ENCODE results near the gene VAMP4.
"Not testable (repeated sequence)": the region's sequence is repeated elsewhere in the genome, so short reads cannot be mapped to it uniquely, and the experiment has no call there.

Gene VAMP4

DNA sequence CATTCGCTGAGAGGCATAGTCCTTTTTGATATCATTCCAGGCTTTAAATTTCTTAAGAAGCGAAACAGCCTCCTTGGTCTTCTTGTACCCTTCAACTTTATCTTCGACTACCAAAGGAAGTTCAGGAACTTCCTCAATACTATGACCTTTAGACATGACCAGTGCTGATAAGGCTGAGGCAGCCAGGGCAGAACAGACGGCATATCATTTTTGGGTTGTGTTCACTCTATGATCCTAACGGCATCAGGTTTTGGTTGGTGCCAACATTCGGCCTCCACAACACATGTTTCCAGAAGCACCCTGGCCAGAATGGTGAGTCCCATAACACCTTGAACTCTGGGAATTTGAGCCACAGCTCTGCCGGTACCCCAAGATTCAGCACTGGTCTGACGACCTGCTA is 58.0 kb downstream of the VAMP4 start:
- no peak for DNase-seq

DNA sequence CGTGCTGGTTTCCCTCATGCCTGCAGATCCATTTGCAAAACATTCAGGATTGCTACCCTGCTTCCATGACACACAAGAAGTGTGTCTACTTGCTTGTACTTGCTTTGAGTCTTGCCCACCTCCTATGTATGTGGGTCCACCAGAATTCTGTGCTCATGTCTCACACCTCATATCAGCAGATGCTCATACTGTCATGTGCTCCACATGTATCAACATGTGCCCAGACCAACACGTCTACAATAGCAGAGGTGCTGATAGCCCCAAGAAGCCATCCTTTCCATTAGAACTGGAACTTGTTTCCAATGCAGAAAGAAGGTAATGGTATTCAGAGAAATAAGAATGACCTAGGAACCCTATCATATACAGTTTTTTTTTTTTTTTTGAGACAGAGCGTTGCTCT is 61.5 kb downstream of the VAMP4 start:
- no peak for DNase-seq

DNA sequence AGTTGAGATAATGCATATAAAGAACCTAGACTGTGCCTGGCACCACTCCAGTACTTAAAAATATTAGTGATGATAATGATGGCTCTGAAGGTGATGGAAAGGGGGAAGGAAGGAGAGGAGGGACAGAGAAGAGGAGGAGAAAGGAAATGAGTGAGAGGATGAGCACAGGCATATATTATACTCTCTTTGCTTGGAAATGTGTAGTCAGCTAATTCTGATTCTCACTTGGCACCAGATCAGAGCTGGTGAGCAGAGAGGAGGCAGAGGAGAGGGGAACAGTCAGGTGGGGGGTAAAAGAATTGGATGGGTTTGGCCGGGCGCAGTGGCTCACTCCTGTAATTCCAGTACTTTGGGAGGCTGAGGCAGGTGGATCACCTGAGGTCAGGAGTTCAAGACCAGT is 65.0 kb downstream of the VAMP4 start:
- no peak for DNase-seq

DNA sequence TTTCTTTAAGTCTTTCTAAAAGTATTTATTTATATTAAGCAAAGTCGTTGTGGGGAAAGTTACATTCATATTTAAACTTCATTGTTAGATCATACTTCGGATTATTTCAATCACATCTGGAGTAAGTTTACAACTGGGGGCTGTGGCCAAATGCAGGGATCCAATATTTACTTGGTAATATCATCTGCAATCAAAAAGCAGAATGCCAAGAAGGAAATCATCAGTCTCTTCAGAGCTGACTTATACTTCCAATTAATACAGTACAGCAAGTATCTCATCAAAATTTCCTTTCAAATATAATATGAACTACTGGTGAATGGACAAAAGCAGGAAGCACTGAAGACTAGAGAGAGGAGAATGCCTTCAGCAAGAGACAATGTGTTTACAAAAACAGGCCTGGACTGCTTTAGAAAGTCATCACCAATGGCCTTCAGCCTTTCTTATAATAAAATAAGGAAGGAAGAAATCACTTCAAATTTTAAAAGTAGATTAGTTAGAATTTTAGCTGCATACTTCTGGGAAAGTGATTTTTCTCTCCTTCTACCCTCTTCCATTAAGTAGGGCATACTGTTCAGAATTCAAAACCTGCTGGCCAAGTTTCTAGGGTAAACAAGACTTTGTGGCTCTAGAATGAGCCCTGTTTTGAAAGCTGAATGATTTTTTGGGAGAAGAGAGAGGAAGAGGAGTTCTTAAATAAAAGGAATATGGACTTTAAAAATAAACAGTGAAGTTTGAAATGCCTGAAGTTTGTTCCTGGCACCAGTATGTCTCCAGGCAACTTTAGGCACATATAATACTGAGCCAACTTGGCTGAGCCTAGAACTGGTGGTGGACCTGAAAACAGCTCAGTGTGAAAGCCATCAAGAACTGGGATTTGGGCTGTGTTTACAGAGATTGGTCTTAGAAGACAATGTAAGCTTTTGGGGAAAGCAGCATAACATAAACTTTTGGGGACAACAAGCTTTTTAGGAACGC is 67.1 kb downstream of the VAMP4 start:
- no peak for DNase-seq

DNA sequence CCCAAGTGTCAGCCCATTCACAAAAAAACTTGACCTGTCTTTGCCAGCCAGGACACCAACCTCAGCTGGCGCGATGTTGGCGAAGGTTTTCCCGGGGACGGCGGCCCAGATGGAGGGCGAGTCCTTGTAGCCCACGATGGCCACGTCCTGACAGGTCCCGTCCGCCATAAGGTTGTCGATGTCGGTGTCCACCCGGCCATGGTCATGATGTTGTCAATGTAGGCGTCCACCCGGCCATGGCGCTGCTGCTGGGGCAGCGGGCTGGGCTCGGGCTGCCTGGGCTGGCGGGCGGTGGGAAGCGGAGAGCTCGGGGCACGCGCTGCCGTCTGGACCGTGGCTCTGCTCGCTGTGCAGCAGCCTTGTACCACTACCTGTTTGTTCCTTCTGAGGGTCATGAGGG is 71.1 kb downstream of the VAMP4 start:
- no peak for DNase-seq

DNA sequence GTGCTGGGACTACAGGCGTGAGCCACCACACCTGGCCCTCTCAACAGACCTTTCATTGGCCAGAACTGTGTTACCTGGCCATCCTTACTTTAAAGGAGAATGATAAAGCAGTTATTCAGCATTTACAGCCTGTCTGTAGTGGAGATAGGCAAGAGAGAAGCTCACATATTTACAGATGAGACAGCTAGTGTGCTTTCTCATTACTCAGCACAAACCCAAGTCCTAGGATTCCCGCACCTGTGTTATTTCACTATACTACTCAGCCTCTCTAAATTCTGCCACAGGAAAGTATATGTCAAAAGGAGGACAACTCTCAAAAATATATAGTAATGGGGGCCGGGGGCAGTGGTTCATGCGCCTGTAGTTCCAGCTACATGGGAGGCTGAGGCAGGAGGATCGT is 73.5 kb downstream of the VAMP4 start:
- no peak for DNase-seq

DNA sequence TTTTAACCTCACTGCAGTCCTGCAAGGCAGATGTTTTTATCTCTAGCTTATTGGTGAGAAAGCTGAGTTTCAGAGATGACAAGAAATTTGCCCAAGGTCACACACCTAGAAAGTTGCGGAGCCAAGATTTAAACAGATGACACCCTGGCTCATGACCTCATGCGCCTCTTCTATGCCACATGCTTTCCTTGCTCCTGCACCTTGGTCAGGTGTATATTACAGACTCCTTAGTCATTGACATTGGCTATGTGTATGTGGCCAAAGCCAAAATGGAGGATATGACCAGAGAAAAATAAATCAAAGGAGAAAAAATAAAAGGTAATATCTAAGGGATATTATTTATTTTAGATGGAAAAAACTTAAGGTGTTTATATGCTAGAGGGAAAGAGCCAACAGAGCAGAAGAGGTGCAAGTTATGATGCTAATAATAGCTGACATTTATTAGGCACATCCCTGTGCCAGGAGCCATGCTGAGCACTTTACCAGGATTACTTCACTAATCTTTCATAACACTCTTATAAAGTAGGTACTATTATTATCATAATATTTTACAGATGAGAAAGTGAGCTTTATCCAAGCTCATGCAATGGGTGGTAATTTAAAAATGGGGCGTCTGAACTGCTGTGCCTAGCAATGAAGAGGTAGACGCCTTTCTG is 75.6 kb downstream of the VAMP4 start:
- no peak for DNase-seq

DNA sequence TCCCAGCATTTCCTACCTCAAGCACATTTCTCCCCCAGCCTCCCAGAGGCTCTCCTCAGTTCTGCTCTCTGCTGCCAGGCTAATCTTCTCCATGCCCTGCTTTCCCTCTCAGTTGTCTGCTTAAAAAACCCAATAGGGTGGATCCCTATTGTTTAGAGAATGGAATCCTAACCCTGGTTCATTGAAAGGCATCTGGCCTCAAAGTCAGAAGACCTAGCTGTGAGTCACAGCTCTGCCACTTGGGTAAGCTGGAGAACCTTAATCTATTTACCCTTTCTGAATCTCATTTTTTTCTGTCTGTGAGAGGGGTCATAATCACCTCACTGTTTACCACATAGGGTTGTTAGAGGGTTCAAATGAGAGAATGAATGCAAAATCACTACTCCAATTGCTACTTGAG is 76.9 kb downstream of the VAMP4 start:
- no peak for DNase-seq

DNA sequence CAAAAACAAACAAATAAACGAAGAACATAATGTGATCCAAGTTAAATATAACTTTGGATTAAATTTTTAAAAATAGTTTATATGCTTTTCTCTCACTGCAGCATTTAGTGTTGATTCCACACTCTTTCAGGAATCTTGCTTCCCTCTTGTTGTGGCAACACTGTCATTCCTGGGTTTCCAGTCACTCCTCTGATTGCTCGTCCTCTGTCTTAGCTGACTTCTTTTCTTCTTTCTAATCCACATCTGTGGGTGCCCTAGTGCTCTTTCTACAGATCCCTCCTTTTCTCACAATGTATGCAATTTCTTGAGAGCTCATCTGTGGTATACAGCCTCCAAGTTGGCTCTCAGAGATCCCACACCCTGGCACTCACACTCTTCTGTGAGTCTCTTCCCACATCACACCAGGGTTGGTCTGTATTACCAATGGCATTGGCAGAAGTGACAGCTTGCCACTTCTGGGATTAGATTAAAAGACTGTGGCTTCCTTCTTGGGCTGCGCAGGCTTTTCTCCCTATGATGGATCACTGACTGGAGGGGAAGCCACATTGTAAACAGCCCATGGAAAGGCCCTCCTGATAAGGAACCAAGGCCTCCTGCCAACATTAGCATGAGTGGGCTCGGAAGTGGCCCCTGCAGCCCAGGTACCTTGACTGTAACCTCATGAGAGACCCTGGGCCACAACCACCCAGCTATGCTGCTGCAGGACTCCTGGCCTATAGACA is 77.8 kb downstream of the VAMP4 start:
- no peak for DNase-seq

DNA sequence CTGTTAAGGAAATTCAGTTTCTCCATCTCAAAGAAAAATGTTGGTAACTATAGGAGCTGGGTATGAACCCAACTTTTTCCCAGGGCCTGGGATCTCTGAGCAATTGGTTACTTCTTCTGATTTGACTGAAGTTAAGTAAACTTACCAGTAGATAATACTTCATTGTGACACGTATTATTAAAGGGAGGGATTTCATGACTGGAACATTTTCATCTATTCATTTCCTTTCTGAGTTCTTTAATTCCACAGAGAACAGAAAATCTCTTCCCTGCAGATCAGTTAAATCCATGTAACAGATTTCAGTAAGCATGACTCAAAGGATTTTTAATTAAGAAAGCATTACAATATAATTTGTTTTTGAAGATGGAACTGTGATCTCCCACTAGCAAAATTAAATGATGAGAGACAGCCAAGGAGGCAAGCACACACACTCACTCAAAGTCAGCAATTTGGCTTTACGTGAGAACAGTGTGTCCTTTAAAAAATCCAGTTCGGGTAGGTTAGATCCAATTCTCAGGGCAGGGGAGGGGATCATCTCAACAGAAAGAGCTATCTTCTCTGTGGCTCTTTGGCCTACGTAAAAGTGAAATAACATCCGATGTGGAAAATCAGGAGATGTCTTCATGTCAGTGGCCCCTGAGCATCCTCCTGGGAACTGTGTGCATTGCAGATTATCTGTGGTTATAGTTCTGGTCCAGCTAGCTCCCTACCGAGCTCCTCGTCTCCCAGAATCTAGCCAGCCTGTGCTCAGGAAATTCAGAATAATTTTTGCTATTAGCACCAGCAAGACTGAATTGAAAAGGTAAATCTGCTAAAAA is 78.6 kb downstream of the VAMP4 start:
- no peak for DNase-seq

DNA sequence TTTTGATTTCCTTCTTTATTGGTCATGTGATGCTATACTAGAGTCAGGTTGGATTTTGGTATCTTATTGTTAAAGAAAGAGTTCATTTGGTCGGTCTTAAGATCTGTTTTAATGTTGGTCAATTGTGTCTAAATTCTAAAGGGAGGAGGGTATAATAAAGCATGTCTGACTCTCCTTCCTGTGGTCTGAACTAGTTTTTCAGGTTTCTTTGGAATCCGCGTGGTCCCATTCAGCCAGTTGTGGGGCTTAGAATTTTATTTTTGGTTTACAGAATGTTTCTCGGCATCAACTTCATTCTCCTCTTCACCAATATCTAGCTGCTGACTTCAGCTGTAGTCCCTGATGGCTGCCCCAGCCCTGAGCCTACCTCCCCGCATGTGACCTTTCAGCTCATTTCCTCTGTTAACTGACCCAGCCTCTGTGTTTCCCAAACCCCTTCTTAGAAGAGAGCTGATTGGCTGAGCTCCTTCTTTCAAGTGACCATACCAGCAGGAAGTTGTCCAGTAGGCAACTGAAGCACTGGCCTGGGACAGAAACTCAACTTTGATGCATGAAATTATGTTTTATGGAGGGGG is 80.7 kb downstream of the VAMP4 start:
- no peak for DNase-seq

DNA sequence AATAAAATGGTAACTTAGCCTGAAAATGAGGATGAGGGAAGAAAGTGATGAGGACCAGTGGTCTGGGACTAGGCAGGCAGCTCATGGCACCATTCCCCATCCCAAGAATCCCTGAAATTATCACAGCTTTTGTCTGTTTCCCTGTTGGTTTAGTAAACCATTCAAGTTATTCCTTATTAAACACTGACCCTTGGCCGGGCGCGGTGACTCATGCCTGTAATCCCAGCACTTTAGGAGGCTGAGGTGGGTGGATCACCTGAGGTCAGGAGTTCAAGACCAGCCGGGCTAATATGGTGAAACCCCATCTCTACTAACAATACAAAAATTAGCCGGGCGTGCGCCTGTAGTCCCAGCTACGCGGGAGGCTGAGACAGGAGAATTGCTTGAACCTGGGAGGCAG is 85.7 kb downstream of the VAMP4 start:
- not testable (repeated sequence) for DNase-seq

DNA sequence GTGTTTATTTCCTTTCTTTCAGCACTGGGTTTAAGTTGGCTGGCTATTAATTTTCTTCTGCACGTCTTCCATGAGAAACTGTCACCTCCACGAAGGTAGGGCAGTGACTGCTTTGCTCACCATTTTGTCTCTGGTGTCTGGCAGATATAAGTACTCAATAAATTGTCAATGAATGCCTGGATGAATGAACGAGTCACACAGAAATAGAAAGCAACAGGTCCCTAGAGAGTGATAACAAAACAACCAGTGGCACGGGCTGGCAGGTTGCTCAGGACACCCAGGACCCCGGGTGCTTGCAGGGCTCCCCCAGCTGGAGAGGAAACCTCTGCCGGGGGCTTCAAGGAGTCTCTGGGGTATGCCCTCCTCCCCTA is 86.1 kb downstream of the VAMP4 start:
- no peak for DNase-seq

DNA sequence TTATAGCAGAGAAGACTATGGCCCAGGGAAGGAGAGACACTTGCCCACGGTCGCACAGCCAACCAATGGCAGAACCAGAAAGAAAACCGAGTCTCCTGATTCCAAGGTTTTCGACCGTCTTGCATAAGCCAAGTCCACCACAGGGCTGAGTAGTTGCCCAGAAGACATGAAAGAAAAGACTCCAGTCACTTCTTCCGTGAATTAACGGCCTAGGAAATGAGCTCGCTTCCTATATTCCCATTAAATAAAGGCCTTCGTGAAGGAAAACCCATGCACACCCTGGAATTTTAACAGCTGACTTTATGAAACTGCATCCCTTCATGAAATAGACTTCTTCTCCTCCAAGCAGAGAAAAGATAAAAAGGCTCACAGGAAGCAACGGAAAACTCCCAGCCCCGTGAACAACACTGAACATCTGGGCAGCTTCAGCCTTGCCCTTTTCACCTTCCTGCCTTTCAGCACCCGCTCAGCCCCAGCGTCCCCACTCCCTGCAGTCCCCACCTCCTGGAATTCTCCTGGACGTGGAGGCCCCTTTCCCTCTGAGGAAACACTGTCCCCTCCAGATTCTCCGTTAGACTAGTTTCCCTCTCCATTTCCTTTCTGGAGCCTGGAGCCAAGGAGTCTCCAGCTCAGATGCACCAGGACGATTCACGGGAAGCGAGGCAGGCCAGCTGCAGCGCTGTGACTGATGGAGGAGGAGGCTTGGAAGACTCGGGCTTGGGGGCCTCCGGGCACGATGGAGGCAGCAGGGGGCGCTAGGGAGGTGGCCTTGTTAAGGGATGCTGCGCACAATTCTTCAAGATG is 86.7 kb downstream of the VAMP4 start:
- DNase-seq, result no peak

DNA sequence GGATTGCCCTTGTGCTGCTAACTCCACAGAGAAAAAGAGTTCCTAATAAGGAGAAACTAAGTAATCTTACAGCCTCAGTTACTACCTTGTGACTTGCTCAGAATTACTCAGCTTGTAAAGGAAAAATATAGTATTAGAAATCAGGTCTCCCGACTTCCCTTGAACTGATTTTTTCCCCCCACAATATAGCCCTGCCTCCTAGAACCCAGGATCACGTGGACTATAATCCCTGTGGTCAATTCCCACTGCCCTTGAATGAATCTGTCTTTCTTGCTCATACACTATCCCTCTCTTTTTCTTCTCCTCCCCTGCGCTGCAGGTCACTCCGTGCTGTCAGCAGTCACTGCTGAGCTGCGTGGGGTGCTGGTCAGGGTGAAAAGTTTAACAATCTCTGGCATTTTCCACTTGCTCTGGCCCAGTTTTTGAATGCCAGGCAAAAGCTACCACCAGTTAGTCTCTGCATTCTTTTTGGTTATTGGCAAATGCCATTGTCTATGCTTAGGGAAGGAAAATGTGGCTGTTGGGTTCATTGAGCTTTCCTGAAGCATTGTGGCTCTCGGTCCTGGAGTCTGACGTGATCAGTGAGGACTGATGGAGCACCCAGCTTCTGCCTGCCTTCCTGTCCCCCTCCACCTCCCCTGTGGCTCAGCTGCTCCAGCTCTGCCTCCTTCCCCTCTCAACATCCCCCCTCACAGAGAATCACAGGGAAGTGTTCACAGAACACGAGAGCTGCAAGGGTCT is 87.5 kb downstream of the VAMP4 start:
- DNase-seq, result no peak

DNA sequence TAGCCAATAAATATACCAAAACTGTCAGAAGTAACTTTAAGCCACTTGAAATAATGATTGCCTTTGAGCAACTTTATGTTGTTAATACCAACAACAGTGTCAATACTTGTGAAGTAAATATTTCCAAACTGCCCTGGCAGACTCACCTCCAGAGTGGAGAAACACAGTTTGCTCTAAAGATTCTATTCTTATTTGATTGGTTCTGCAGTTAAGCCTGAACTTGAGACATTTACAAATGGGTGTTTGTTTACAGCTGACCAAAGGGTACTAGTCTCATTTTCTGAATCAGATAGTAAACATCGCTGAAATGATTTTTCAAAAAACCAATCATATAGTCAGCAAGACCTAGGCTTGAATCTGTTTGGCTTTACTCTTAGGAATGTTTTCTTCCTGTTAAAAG is 88.1 kb downstream of the VAMP4 start:
- no peak for DNase-seq

DNA sequence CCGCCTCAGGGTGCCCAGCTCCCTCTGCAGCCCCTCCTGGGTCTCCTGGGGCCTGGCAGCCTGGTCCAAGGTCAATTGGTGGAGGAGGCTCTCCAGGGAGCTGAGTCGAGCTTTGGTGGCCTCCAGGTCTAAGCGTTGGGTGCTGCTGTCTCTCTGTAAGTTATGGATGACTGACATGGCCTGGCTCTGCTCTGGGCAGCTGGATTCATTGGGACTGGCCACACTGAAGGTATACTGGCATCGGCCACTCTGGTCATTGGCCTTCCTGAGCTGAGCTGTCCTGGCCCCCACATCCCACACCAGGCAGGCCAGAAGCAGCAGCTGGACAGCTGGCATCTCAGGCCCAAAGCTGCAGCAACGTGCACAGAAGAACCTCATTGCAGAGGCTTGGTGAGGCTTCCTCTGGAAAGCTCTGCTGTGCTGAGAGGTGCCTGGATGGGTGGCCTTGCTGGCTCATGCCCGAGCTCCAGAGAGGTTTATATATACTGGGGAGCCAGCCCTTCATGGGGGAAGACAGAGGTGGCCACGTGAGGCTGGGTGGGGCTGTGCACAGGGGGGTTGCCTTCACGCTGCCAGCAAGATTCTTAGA is 89.5 kb downstream of the VAMP4 start, which contains the start of gene MYOC:
Gene MYOC (minus strand): TSS at position 455 of the 589 bp plus-strand sequence. CDS start 77 bp downstream, at position 378.
- no peak for DNase-seq
